Measurements from ENCODE around the gene CD7.

DNA sequence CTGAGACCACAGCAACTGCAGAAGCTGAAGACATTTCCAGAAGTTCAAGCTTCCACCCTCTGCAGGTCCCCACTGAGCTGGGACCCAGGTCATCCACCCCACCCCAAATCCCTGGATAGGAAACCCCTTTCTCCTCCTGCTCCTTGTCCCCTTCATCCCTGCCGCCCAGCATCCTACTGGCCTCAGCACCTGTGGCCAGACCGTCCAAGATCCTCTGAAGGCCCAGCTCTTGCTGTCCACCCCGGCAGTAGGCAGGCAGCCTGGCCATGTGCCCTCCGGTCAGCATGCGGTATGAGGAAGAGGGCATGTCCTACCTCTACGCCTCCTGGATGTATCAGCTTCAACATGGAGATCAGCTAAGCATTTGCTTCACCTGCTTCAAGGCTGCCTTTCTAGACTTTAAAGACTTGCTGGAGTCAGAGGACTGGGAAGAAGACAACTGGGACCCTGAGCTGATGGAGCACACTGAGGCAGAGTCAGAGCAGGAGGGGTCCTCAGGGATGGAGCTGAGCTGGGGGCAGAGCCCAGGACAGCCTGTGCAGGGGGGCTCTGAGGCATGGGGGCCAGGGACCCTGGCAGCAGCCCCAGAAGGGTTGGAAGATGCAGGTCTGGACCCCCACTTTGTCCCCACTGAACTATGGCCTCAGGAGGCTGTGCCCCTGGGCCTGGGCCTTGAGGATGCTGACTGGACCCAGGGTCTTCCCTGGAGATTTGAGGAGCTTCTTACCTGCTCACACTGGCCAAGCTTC lies 44.7 kb upstream of the CD7 start:
- TF ChIP-seq, protein P1, sequence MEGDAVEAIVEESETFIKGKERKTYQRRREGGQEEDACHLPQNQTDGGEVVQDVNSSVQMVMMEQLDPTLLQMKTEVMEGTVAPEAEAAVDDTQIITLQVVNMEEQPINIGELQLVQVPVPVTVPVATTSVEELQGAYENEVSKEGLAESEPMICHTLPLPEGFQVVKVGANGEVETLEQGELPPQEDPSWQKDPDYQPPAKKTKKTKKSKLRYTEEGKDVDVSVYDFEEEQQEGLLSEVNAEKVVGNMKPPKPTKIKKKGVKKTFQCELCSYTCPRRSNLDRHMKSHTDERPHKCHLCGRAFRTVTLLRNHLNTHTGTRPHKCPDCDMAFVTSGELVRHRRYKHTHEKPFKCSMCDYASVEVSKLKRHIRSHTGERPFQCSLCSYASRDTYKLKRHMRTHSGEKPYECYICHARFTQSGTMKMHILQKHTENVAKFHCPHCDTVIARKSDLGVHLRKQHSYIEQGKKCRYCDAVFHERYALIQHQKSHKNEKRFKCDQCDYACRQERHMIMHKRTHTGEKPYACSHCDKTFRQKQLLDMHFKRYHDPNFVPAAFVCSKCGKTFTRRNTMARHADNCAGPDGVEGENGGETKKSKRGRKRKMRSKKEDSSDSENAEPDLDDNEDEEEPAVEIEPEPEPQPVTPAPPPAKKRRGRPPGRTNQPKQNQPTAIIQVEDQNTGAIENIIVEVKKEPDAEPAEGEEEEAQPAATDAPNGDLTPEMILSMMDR (IDR thresholded peaks at IDR 0.05; ENCODE audit: poor library complexity, severe bottlenecking): no peak
- TF ChIP-seq POLR2AphosphoS5 (IDR thresholded peaks at IDR 0.05): no peak
- TF ChIP-seq MXI1 (conservative IDR thresholded peaks at IDR 0.05; ENCODE audit: poor library complexity, severe bottlenecking): no peak
- TF ChIP-seq, protein P2, sequence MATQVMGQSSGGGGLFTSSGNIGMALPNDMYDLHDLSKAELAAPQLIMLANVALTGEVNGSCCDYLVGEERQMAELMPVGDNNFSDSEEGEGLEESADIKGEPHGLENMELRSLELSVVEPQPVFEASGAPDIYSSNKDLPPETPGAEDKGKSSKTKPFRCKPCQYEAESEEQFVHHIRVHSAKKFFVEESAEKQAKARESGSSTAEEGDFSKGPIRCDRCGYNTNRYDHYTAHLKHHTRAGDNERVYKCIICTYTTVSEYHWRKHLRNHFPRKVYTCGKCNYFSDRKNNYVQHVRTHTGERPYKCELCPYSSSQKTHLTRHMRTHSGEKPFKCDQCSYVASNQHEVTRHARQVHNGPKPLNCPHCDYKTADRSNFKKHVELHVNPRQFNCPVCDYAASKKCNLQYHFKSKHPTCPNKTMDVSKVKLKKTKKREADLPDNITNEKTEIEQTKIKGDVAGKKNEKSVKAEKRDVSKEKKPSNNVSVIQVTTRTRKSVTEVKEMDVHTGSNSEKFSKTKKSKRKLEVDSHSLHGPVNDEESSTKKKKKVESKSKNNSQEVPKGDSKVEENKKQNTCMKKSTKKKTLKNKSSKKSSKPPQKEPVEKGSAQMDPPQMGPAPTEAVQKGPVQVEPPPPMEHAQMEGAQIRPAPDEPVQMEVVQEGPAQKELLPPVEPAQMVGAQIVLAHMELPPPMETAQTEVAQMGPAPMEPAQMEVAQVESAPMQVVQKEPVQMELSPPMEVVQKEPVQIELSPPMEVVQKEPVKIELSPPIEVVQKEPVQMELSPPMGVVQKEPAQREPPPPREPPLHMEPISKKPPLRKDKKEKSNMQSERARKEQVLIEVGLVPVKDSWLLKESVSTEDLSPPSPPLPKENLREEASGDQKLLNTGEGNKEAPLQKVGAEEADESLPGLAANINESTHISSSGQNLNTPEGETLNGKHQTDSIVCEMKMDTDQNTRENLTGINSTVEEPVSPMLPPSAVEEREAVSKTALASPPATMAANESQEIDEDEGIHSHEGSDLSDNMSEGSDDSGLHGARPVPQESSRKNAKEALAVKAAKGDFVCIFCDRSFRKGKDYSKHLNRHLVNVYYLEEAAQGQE (IDR thresholded peaks at IDR 0.05; ENCODE audit: borderline replicate concordance): no peak
- TF ChIP-seq TAF1 (IDR thresholded peaks at IDR 0.05; ENCODE audit: low read depth): no peak
- no peak for TF ChIP-seq EP300 (conservative IDR thresholded peaks at IDR 0.05; ENCODE audit: poor library complexity, severe bottlenecking)
